ENCODE data around the gene HDAC8.
A peak's percentile ranks its signal among the peaks of the same experiment; 100 is the strongest.

The HDAC8 gene

GRCh38 chrX:72313707-72314641 lies 258.7 kb downstream of the HDAC8 start:
- no peak for DNase-seq

GRCh38 chrX:72312311-72312940 lies 260.2 kb downstream of the HDAC8 start:
- no peak for DNase-seq

GRCh38 chrX:72309297-72310071 lies 263.2 kb downstream of the HDAC8 start:
- DNase-seq = no peak

GRCh38 chrX:72308566-72309296 lies 263.9 kb downstream of the HDAC8 start:
- no peak for DNase-seq

GRCh38 chrX:72308209-72308565 lies 264.5 kb downstream of the HDAC8 start:
- DNase-seq = no peak

GRCh38 chrX:72307646-72308051 lies 265.0 kb downstream of the HDAC8 start:
- DNase-seq = no peak

- DNase-seq = peak; percentile 44
Measured at GRCh38 chrX:72306851-72307645, 265.6 kb downstream of the HDAC8 start.

GRCh38 chrX:72306085-72306801 lies 266.4 kb downstream of the HDAC8 start:
- no peak for DNase-seq

GRCh38 chrX:72305286-72306084 lies 267.2 kb downstream of the HDAC8 start, which contains the start of gene CITED1:
Gene CITED1 (minus strand): TSS chrX:72305914. CDS start chrX:72302869, 3,045 bp downstream.
- no peak for DNase-seq

- DNase-seq = no peak
Measured at GRCh38 chrX:72304877-72305276, 267.8 kb downstream of the HDAC8 start.

- no peak for DNase-seq
Measured at GRCh38 chrX:72301781-72302180, 270.9 kb downstream of the HDAC8 start.

- no peak for DNase-seq
Measured at GRCh38 chrX:72299891-72300630, 272.6 kb downstream of the HDAC8 start.

- no peak for DNase-seq
Measured at GRCh38 chrX:72297953-72298730, 274.5 kb downstream of the HDAC8 start.

GRCh38 chrX:72296991-72297390 lies 275.7 kb downstream of the HDAC8 start:
- no peak for DNase-seq

- no peak for DNase-seq
Measured at GRCh38 chrX:72295745-72296144, 276.9 kb downstream of the HDAC8 start.

- no peak for DNase-seq
Measured at GRCh38 chrX:72294497-72294896, 278.1 kb downstream of the HDAC8 start.

- no peak for DNase-seq
Measured at GRCh38 chrX:72282302-72282701, 290.3 kb downstream of the HDAC8 start.

- no peak for DNase-seq
Measured at GRCh38 chrX:72280321-72280845, 292.3 kb downstream of the HDAC8 start.
